ENCODE results near the gene CDK10. TPM values are rescaled to one million over a fixed set of nuclear protein-coding genes. Genes with fewer than 3 reads are reported as not detected.
"Not testable (repeated sequence)": the region's sequence is repeated elsewhere in the genome, so short reads cannot be mapped to it uniquely, and the experiment has no call there.

Gene CDK10
- total RNA-seq = 23.1 and 38.5 TPM in 2 replicates

- DNase-seq (ENCODE audit: low read depth in 2 of 2) = peak; percentile 86 to 89
Observed at GRCh38 chr16:89686520-89687091, at the start of gene CDK10. TSS of gene CDK10 (plus strand) at chr16:89686689. CDS start at chr16:89686711, 22 bp downstream.

- DNase-seq (ENCODE audit: low read depth in 2 of 2) = no peak
Observed at GRCh38 chr16:89637379-89637778, 49.1 kb upstream of the CDK10 start.

GRCh38 chr16:89638455-89638854 is 48.0 kb upstream of the CDK10 start:
- no peak for DNase-seq (ENCODE audit: low read depth in 2 of 2)

- no peak for DNase-seq (ENCODE audit: low read depth in 2 of 2)
Observed at GRCh38 chr16:89639385-89639784, 47.1 kb upstream of the CDK10 start.

GRCh38 chr16:89641458-89642119 is 44.9 kb upstream of the CDK10 start:
- DNase-seq (ENCODE audit: low read depth in 2 of 2) = no peak

GRCh38 chr16:89642574-89642973 is 43.9 kb upstream of the CDK10 start:
- DNase-seq (ENCODE audit: low read depth in 2 of 2) = no peak

- DNase-seq (ENCODE audit: low read depth in 2 of 2) = no peak
Observed at GRCh38 chr16:89643769-89644300, 42.7 kb upstream of the CDK10 start.

GRCh38 chr16:89645122-89645521 is 41.4 kb upstream of the CDK10 start:
- DNase-seq (ENCODE audit: low read depth in 2 of 2) = no peak

GRCh38 chr16:89646270-89646669 is 40.2 kb upstream of the CDK10 start:
- DNase-seq (ENCODE audit: low read depth in 2 of 2) = no peak

GRCh38 chr16:89646906-89647305 is 39.6 kb upstream of the CDK10 start:
- no peak for DNase-seq (ENCODE audit: low read depth in 2 of 2)

- DNase-seq (ENCODE audit: low read depth in 2 of 2) = no peak
Observed at GRCh38 chr16:89651584-89651983, 34.9 kb upstream of the CDK10 start.

GRCh38 chr16:89653656-89654295 is 32.7 kb upstream of the CDK10 start:
- DNase-seq (ENCODE audit: low read depth in 2 of 2) = no peak

GRCh38 chr16:89655062-89655643 is 31.3 kb upstream of the CDK10 start:
- DNase-seq (ENCODE audit: low read depth in 2 of 2) = no peak

- DNase-seq (ENCODE audit: low read depth in 2 of 2) = no peak
Observed at GRCh38 chr16:89656435-89657121, 29.9 kb upstream of the CDK10 start.

- DNase-seq (ENCODE audit: low read depth in 2 of 2) = peak; percentile 88 to 91
Observed at GRCh38 chr16:89657442-89658220, 28.9 kb upstream of the CDK10 start, which contains the start of the genes CHMP1A and SPATA33. TSS of gene CHMP1A (minus strand) at chr16:89657708. CDS start at chr16:89657588, 120 bp downstream. TSS of gene SPATA33 (plus strand) at chr16:89657836. CDS start at chr16:89657912, 76 bp downstream.

GRCh38 chr16:89658221-89658879 is 28.1 kb upstream of the CDK10 start:
- DNase-seq (ENCODE audit: low read depth in 2 of 2) = peak in 1 of 2 donors; percentile 24

- DNase-seq (ENCODE audit: low read depth in 2 of 2) = peak in 1 of 2 donors; percentile 14
Observed at GRCh38 chr16:89660146-89660545, 26.3 kb upstream of the CDK10 start.

- no peak for DNase-seq (ENCODE audit: low read depth in 2 of 2)
Observed at GRCh38 chr16:89661215-89661614, 25.3 kb upstream of the CDK10 start.

- DNase-seq (ENCODE audit: low read depth in 2 of 2) = not testable (repeated sequence)
Observed at GRCh38 chr16:89664238-89664637, 22.3 kb upstream of the CDK10 start.

- peak; percentile 48 to 51 for DNase-seq (ENCODE audit: low read depth in 2 of 2)
Observed at GRCh38 chr16:89667000-89667399, 19.5 kb upstream of the CDK10 start.
